Endometrial microvascular endothelial cells (primary cell): ENCODE results near the gene HDAC4. TPM values are rescaled to one million over a fixed set of nuclear protein-coding genes. Genes with fewer than 3 reads are reported as not detected.

Experiments used
- in situ Hi-C: cut with HindIII; loops from 2 replicates; pipeline ENCODE4 v1.10.0; 2017; ENCODE audit warnings: low sequenced_read_pairs, low pct_unique_long_range_greater_than_20kb; ENCODE audit errors: inconsistent ontology term
- total RNA-seq: library from RNA; depleted of rRNA; stranded (reverse); fragments of >200 nt; gene quantifications from one replicate; pipeline ENCODE4 v1.2.3, GENCODE V29; 2015; ENCODE audit errors: inconsistent ontology term

The HDAC4 gene
- total RNA-seq, 1 donor from 2014 or later, result 27.4 TPM

- in situ Hi-C loops, result no loop called here
Measured at GRCh38 chr2:239387811-239388210, 13.0 kb downstream of the HDAC4 start.

GRCh38 chr2:239386872-239387445 lies 13.9 kb downstream of the HDAC4 start:
- in situ Hi-C loops, result no loop called here

GRCh38 chr2:239386001-239386670 lies 14.7 kb downstream of the HDAC4 start:
- in situ Hi-C loops, result no loop called here

- in situ Hi-C loops, result no loop called here
Measured at GRCh38 chr2:239385096-239386000, 15.5 kb downstream of the HDAC4 start.

- in situ Hi-C loops, result no loop called here
Measured at GRCh38 chr2:239383759-239384156, 17.1 kb downstream of the HDAC4 start.

- in situ Hi-C loops, result no loop called here
Measured at GRCh38 chr2:239383036-239383758, 17.6 kb downstream of the HDAC4 start.

- in situ Hi-C loops, result no loop called here
Measured at GRCh38 chr2:239382384-239382880, 18.4 kb downstream of the HDAC4 start.

- in situ Hi-C loops, result no loop called here
Measured at GRCh38 chr2:239381709-239382134, 19.1 kb downstream of the HDAC4 start.

GRCh38 chr2:239380831-239381708 lies 19.8 kb downstream of the HDAC4 start:
- in situ Hi-C loops, result no loop called here

- in situ Hi-C loops, result no loop called here
Measured at GRCh38 chr2:239379641-239380170, 21.1 kb downstream of the HDAC4 start.

GRCh38 chr2:239378918-239379640 lies 21.7 kb downstream of the HDAC4 start:
- in situ Hi-C loops, result no loop called here

GRCh38 chr2:239378021-239378917 lies 22.6 kb downstream of the HDAC4 start:
- in situ Hi-C loops, result no loop called here

GRCh38 chr2:239377591-239377990 lies 23.2 kb downstream of the HDAC4 start:
- in situ Hi-C loops, result no loop called here

- in situ Hi-C loops, result no loop called here
Measured at GRCh38 chr2:239376942-239377531, 23.8 kb downstream of the HDAC4 start.

- in situ Hi-C loops, result no loop called here
Measured at GRCh38 chr2:239376351-239376750, 24.5 kb downstream of the HDAC4 start.
